RWPE2 (cell line): ENCODE measurements around the gene PACS1.

Experiments
- ATAC-seq: fragments of 200-7000 bp; cut with Tn5 transposase; 3 replicates; pipeline ENCODE4 v1.9.1; 2021; ENCODE audit warnings: low read depth
- DNase-seq: peaks from one replicate; pipeline ENCODE4 v3.0.0-alpha.2; 2020; ENCODE audit warnings: low spot score
- H3K27ac ChIP-seq: fragments of 450-650 bp; 2 replicates; pipeline ENCODE4 v1.5.1; 2017; ENCODE audit warnings: mild to moderate bottlenecking; ENCODE audit not compliant: poor library complexity, severe bottlenecking
- H3K27me3 ChIP-seq: fragments of 250-450 bp; sonication (Bioruptor Pico); 2 replicates; pipeline ENCODE4 v1.5.1; 2021; ENCODE audit warnings: mild to moderate bottlenecking, moderate library complexity; ENCODE audit not compliant: insufficient read depth, poor library complexity, severe bottlenecking
- H3K36me3 ChIP-seq: fragments of 250-450 bp; sonication (Bioruptor Pico); 2 replicates; pipeline ENCODE4 v1.5.1; 2020; ENCODE audit warnings: low read depth, mild to moderate bottlenecking, moderate library complexity
- H3K4me1 ChIP-seq: fragments of 250-450 bp; sonication (Bioruptor Pico); 2 replicates; pipeline ENCODE4 v1.5.1; 2021; ENCODE audit warnings: mild to moderate bottlenecking, moderate library complexity; ENCODE audit not compliant: insufficient read depth, poor library complexity, severe bottlenecking
- H3K4me3 ChIP-seq: fragments of 250-450 bp; sonication (Bioruptor Pico); 2 replicates; pipeline ENCODE4 v1.5.1; 2021; ENCODE audit warnings: mild to moderate bottlenecking, moderate library complexity; ENCODE audit not compliant: severe bottlenecking
- H3K9me3 ChIP-seq: fragments of 250-450 bp; sonication (Bioruptor Pico); 2 replicates; pipeline ENCODE4 v1.5.1; 2021; ENCODE audit warnings: mild to moderate bottlenecking, moderate library complexity; ENCODE audit not compliant: severe bottlenecking
- TF ChIP-seq, protein P1 (sequence below): fragments of 450-650 bp; IDR thresholded peaks from one replicate; pipeline ENCODE4 v1.5.1; 2017; ENCODE audit warnings: mild to moderate bottlenecking, moderate library complexity; ENCODE audit not compliant: poor library complexity, severe bottlenecking

The PACS1 gene

DNA sequence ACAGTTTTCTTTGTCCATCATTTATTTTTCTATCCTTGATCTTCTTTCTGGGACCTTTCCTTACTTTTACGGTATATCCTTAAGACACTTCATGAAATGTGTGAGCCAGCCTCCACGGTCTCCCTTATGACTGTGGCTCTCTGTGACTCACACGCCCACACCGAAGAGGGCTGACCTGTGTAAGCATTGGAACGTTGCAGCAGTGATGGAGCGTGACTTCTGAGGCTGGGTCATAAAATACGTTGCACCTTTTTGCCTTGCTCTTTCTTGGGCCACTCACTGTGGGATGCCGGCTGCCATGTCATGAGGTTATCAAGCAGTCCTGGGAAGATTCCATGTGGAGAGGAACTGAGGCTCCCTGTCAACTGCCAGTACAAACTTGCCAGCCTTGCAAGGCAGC is 102.1 kb downstream of the PACS1 start:
- no peaks in the 10 kb centered on the region for H3K9me3 ChIP-seq
- no peaks in the 10 kb centered on the region for H3K27me3 ChIP-seq
- TF ChIP-seq, protein P1, sequence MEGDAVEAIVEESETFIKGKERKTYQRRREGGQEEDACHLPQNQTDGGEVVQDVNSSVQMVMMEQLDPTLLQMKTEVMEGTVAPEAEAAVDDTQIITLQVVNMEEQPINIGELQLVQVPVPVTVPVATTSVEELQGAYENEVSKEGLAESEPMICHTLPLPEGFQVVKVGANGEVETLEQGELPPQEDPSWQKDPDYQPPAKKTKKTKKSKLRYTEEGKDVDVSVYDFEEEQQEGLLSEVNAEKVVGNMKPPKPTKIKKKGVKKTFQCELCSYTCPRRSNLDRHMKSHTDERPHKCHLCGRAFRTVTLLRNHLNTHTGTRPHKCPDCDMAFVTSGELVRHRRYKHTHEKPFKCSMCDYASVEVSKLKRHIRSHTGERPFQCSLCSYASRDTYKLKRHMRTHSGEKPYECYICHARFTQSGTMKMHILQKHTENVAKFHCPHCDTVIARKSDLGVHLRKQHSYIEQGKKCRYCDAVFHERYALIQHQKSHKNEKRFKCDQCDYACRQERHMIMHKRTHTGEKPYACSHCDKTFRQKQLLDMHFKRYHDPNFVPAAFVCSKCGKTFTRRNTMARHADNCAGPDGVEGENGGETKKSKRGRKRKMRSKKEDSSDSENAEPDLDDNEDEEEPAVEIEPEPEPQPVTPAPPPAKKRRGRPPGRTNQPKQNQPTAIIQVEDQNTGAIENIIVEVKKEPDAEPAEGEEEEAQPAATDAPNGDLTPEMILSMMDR: no peak
- H3K36me3 ChIP-seq: no peaks in the 10 kb centered on the region
- ATAC-seq (peak; percentile 77), DNase-seq (no peak)
- no peak overlapping the region for H3K4me3 ChIP-seq
- no peak overlapping the region for H3K27ac ChIP-seq
- H3K4me1 ChIP-seq: peaks cover 10% of the 10 kb centered on the region

DNA sequence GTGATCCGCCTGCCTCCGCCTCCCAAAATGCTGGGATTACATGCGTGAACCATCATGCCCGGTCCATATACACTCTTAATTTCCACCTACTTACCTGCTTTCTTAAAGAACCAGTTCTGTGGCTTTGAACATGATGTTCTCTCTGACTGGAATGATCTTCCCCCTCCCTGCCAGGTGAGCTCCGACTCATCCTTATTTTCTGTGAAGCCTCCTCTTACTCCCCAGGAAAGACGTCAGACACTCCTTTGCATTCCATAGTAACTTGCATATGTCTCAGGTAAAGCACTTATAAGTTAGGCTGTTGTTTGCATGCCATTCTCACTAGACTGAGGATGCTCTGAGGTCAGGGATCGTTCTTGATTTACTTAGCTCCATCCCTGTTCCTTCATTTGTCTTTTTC is 106.6 kb downstream of the PACS1 start:
- TF ChIP-seq, protein P1: no peak
- Histone ChIP-seq H3K9me3 (no peaks in the 10 kb centered on the region), H3K36me3 (no peaks in the 10 kb centered on the region), H3K27ac (peak overlapping the region; percentile 62), H3K4me3 (no peak overlapping the region), H3K27me3 (no peaks in the 10 kb centered on the region), H3K4me1 (peaks cover 4% of the 10 kb centered on the region)
- ATAC-seq: peak; percentile 95
- DNase-seq: no peak

DNA sequence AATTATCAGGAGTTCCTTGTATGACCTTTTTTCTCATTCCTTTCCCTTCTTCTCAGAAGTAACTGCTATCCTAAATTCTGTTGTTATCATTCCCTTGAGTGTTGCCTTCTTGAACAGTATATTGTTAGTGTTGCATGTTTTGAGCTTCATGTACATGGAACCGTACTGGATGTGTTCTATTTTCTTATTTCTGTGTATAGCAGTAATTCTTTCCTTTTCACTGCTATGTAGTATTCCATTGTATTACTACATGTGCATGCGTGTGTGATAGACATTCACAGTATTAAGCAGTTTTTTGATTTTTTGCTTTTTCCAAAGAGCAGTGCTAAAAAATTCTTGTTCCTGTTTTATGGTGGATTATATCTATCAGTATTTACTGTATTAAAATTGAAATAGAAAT is 108.1 kb downstream of the PACS1 start:
- no peak overlapping the region for H3K27ac ChIP-seq
- TF ChIP-seq, protein P1: no peak
- no peaks in the 10 kb centered on the region for H3K36me3 ChIP-seq
- H3K4me1 ChIP-seq: peaks cover 4% of the 10 kb centered on the region
- ATAC-seq (no peak), DNase-seq (no peak)
- H3K27me3 ChIP-seq: no peaks in the 10 kb centered on the region
- no peak overlapping the region for H3K4me3 ChIP-seq
- no peaks in the 10 kb centered on the region for H3K9me3 ChIP-seq

DNA sequence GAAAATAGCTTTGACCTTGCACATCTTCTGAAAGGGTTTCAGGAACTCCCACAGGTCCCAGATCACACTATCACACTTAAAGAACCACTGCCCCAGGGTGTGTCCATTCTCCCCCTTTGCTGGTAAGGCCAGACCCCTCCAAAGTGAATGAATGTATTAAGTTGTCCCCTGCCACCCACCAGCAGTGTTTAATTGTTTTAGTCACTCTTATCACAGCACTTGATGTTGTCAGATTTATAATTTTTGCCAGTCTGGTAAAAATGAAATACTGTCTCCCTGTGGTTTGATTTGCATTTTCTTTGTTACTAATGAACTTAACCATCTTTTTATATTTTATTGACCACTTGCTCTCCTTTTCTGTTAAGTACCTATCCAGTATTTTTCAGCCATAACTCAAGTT is 108.8 kb downstream of the PACS1 start:
- Histone ChIP-seq H3K4me1 (peaks cover 4% of the 10 kb centered on the region), H3K4me3 (no peak overlapping the region), H3K9me3 (no peaks in the 10 kb centered on the region), H3K27me3 (no peaks in the 10 kb centered on the region), H3K27ac (no peak overlapping the region), H3K36me3 (no peaks in the 10 kb centered on the region)
- DNase-seq (no peak), ATAC-seq (no peak)
- TF ChIP-seq, protein P1: no peak

DNA sequence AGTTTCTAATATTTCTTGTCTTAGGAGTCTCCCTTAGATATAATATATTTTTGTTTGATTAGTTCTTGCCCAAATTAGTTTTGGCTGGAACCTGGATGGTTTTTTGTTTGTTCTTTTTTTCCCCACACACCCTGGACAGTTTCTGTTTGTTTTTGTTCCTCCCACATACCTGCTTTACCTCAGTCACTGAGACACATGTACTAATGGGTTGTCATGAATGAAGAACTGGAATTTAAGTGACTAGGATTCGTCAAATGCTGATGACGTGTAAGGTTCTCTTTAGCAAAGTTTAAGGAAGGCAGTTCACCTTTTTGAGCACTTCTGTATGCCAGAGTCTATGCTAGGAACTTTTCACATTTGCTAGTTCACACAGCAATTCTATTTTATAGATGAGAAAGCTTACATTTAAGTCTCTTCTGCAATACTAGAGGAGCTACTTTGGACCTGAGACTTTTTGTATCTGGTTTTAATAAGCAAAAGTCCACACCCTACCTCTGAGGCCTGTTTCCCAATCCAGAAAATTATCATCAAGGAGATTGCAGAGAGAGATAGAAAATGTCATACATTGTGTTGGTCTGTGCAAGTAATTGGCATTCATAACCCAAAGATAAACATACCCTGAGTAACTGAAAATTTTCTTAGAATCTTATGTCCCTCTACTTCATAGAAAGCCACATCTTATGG is 111.7 kb downstream of the PACS1 start:
- no peak overlapping the region for H3K27ac ChIP-seq
- no peaks in the 10 kb centered on the region for H3K9me3 ChIP-seq
- no peak overlapping the region for H3K4me3 ChIP-seq
- no peaks in the 10 kb centered on the region for H3K27me3 ChIP-seq
- DNase-seq (no peak), ATAC-seq (no peak)
- TF ChIP-seq, protein P1: no peak
- H3K4me1 ChIP-seq: no peaks in the 10 kb centered on the region
- H3K36me3 ChIP-seq: no peaks in the 10 kb centered on the region
